Measurements from ENCODE around the gene TM9SF4. TPM values are rescaled to one million over a fixed set of nuclear protein-coding genes. Genes with fewer than 3 reads are reported as not detected.

TM9SF4 gene
- total RNA-seq, 2 experiments from 2014 or later, result 22.4 to 24.5 TPM

DNA sequence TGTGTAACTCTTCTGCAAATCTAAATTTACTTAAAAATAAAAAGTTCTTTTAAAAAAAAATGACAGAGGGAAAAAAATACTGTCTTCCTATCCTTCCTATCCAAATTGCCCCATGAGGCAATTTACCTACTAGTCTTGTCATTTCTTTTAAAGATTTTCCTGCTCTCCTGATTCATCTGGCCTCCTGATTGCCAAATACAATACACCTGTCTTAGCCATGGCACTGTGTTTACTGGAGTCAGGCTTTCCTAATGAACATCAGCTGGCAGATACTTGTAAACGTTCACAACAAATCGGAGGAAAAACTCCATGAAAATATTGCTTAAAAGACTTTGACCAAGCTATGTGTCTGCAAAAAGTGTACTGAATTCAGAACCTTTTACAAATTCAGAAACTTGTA lies 21.5 kb downstream of the TM9SF4 start:
- Mint-ChIP-seq H3K9me3 (no peaks in the 10 kb centered on the region), H3K36me3 (ENCODE audit: low read depth) (peaks cover 50% of the 10 kb centered on the region), H3K27me3 (no peaks in the 10 kb centered on the region), H3K4me3 (no peak overlapping the region), H3K27ac (no peak overlapping the region), H3K4me1 (ENCODE audit: low read depth) (peaks cover 28% of the 10 kb centered on the region)
- TF ChIP-seq, protein P1, sequence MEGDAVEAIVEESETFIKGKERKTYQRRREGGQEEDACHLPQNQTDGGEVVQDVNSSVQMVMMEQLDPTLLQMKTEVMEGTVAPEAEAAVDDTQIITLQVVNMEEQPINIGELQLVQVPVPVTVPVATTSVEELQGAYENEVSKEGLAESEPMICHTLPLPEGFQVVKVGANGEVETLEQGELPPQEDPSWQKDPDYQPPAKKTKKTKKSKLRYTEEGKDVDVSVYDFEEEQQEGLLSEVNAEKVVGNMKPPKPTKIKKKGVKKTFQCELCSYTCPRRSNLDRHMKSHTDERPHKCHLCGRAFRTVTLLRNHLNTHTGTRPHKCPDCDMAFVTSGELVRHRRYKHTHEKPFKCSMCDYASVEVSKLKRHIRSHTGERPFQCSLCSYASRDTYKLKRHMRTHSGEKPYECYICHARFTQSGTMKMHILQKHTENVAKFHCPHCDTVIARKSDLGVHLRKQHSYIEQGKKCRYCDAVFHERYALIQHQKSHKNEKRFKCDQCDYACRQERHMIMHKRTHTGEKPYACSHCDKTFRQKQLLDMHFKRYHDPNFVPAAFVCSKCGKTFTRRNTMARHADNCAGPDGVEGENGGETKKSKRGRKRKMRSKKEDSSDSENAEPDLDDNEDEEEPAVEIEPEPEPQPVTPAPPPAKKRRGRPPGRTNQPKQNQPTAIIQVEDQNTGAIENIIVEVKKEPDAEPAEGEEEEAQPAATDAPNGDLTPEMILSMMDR (IDR thresholded peaks at IDR 0.05), result no peak
- intact Hi-C loops (cut with DNase I, micrococcal nuclease), result no loop called here
- ATAC-seq (ENCODE audit: poor library complexity) (no peak), DNase-seq (no peak)
- H3K4me3 ChIP-seq (ENCODE audit: low read length), result no peak overlapping the region
- H3K27me3 ChIP-seq (ENCODE audit: control insufficient read depth in 1 of 2, insufficient read depth in 2 of 2, low read length in 2 of 2), result no peaks in the 10 kb centered on the region
- ChIA-PET CTCF (no interaction called here), POLR2A (no interaction called here)
- no peaks in the 10 kb centered on the region for H3K9me3 ChIP-seq (ENCODE audit: control insufficient read depth in 1 of 2, insufficient read depth in 1 of 2, low read length in 2 of 2)
- H3K36me3 ChIP-seq (ENCODE audit: insufficient read depth, low read length), result peaks cover 18% of the 10 kb centered on the region
- no peak overlapping the region for H3K27ac ChIP-seq (ENCODE audit: low read depth in 1 of 2, low read length in 2 of 2)
- H3K4me1 ChIP-seq (ENCODE audit: insufficient read depth, low read length), result no peaks in the 10 kb centered on the region

DNA sequence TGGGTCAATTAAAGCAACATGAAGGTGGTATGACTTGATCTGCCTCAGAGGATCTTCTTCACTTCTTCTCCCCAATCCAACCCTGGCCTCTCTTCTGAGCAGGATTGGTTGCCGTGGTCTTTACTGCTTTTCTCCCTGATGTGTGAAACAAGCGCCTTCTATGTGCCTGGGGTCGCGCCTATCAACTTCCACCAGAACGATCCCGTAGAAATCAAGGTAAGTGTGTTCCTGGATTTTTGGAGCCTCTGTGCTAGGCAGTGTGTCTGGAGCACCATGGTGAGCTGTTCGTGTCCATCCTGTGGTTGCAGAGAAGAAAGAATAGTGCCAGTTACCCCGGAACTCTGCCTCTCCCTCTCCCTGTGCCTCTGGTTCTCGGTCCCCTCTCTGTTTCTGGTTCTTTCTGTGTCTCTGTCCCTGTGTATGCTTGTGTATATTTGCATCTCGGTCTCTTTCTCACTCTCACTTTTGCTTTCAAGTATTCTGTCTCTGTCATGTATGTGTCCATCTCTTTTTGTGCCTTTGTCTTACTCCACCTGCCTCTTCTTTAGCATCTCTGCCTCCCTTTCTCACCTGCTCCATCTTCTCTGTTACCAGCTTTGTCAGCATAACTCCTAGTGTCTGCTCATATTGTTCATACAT lies 23.5 kb downstream of the TM9SF4 start:
- Mint-ChIP-seq H3K9me3 (no peaks in the 10 kb centered on the region), H3K36me3 (ENCODE audit: low read depth) (peaks cover 57% of the 10 kb centered on the region), H3K4me3 (no peak overlapping the region), H3K4me1 (ENCODE audit: low read depth) (peaks cover 16% of the 10 kb centered on the region), H3K27ac (no peak overlapping the region), H3K27me3 (no peaks in the 10 kb centered on the region)
- H3K9me3 ChIP-seq (ENCODE audit: control insufficient read depth in 1 of 2, insufficient read depth in 1 of 2, low read length in 2 of 2), result no peaks in the 10 kb centered on the region
- no peaks in the 10 kb centered on the region for H3K4me1 ChIP-seq (ENCODE audit: insufficient read depth, low read length)
- ChIA-PET POLR2A (no interaction called here), CTCF (no interaction called here)
- TF ChIP-seq, protein P1 (IDR thresholded peaks at IDR 0.05), result no peak
- no peak for DNase-seq
- H3K36me3 ChIP-seq (ENCODE audit: insufficient read depth, low read length), result peaks cover 37% of the 10 kb centered on the region
- intact Hi-C loops (cut with DNase I, micrococcal nuclease), result no loop called here
- no peak for ATAC-seq (ENCODE audit: poor library complexity)
- H3K27ac ChIP-seq (ENCODE audit: low read depth in 1 of 2, low read length in 2 of 2), result no peak overlapping the region
- H3K27me3 ChIP-seq (ENCODE audit: control insufficient read depth in 1 of 2, insufficient read depth in 2 of 2, low read length in 2 of 2), result no peaks in the 10 kb centered on the region
- H3K4me3 ChIP-seq (ENCODE audit: low read length), result no peak overlapping the region

DNA sequence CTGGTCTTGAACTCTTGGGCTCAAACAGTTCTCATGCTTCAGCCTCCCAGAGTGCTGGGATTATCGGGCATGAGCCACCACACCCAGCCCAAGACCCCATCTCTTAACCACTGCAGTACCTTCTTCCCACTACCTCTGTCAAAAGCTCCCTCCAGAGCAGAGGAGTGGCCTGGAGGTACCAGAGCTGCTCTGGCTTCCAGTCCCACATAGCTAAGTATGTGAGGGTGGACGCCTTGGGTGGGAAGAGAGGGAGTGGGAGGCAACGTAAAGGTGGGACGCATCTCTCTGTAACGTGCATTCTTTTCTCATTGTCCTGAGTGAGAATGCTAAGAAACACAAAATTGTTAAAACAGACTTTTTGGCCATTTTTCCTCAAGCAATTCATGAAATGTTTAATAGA lies 24.5 kb downstream of the TM9SF4 start:
- H3K4me3 ChIP-seq (ENCODE audit: low read length), result no peak overlapping the region
- intact Hi-C loops (cut with DNase I, micrococcal nuclease), result no loop called here
- peaks cover 44% of the 10 kb centered on the region for H3K36me3 ChIP-seq (ENCODE audit: insufficient read depth, low read length)
- CTCF ChIA-PET, result no interaction called here
- H3K27me3 Mint-ChIP-seq, result no peaks in the 10 kb centered on the region
- H3K27ac Mint-ChIP-seq, result no peak overlapping the region
- DNase-seq, result no peak
- no peaks in the 10 kb centered on the region for H3K9me3 ChIP-seq (ENCODE audit: control insufficient read depth in 1 of 2, insufficient read depth in 1 of 2, low read length in 2 of 2)
- H3K27ac ChIP-seq (ENCODE audit: low read depth in 1 of 2, low read length in 2 of 2), result no peak overlapping the region
- H3K9me3 Mint-ChIP-seq, result no peaks in the 10 kb centered on the region
- no peaks in the 10 kb centered on the region for H3K27me3 ChIP-seq (ENCODE audit: control insufficient read depth in 1 of 2, insufficient read depth in 2 of 2, low read length in 2 of 2)
- no peak for ATAC-seq (ENCODE audit: poor library complexity)
- H3K4me1 ChIP-seq (ENCODE audit: insufficient read depth, low read length), result no peaks in the 10 kb centered on the region
- H3K36me3 Mint-ChIP-seq (ENCODE audit: low read depth), result peaks cover 64% of the 10 kb centered on the region
- no peak overlapping the region for H3K4me3 Mint-ChIP-seq
- peaks cover 16% of the 10 kb centered on the region for H3K4me1 Mint-ChIP-seq (ENCODE audit: low read depth)
- POLR2A ChIA-PET, result no interaction called here
- TF ChIP-seq, protein P1 (IDR thresholded peaks at IDR 0.05), result no peak

Data from CD4-positive, alpha-beta T cell (primary cell).